ENCODE data around the gene SIKE1.

DNA sequence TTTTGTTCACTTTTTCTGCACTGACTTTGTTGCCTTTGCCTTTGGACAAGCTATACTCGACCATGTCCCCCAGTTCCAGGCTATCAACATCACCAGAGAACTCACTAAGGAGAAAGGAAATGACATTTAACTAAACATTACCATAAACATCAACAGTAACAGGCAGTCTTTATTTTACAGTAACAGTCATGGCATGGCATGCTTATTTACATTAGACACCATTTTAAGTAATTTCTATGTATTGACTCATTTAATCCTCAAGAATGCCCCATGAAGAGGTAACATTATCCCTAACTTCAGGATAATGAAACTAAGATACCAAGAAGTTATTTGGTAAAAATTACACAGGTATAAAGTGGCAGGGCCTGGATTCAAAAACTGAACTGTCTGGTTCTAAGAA lies 55.3 kb downstream of the SIKE1 start:
- TF ChIP-seq, protein P1, sequence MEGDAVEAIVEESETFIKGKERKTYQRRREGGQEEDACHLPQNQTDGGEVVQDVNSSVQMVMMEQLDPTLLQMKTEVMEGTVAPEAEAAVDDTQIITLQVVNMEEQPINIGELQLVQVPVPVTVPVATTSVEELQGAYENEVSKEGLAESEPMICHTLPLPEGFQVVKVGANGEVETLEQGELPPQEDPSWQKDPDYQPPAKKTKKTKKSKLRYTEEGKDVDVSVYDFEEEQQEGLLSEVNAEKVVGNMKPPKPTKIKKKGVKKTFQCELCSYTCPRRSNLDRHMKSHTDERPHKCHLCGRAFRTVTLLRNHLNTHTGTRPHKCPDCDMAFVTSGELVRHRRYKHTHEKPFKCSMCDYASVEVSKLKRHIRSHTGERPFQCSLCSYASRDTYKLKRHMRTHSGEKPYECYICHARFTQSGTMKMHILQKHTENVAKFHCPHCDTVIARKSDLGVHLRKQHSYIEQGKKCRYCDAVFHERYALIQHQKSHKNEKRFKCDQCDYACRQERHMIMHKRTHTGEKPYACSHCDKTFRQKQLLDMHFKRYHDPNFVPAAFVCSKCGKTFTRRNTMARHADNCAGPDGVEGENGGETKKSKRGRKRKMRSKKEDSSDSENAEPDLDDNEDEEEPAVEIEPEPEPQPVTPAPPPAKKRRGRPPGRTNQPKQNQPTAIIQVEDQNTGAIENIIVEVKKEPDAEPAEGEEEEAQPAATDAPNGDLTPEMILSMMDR (IDR thresholded peaks at IDR 0.05; ENCODE audit: low read depth, low read length): no peak
- TF ChIP-seq EZH2phosphoT487 (IDR thresholded peaks at IDR 0.05; ENCODE audit: low read depth): no peak
